Osteocyte (in vitro differentiated cells): Measurements from ENCODE around the gene RTN4R. TPM values are rescaled to one million over a fixed set of nuclear protein-coding genes. Genes with fewer than 3 reads are reported as not detected.
"Not testable (repeated sequence)": the region's sequence is repeated elsewhere in the genome, so short reads cannot be mapped to it uniquely, and the experiment has no call there.

Experiments
- DNase-seq: peaks from one replicate; pipeline ENCODE4 v3.0.0; 2021; ENCODE audit warnings: mixed read lengths; ENCODE audit not compliant: unreplicated experiment; ENCODE audit errors: extremely low spot score
- H3K27ac Mint-ChIP-seq: one replicate; pipeline ENCODE4 v1.8.0; 2021; ENCODE audit warnings: mild to moderate bottlenecking, mixed read lengths; ENCODE audit not compliant: unreplicated experiment
- H3K27me3 Mint-ChIP-seq: one replicate; pipeline ENCODE4 v1.8.0; 2021; ENCODE audit warnings: mixed read lengths; ENCODE audit not compliant: unreplicated experiment
- H3K36me3 Mint-ChIP-seq: one replicate; pipeline ENCODE4 v1.8.0; 2021; ENCODE audit warnings: mixed read lengths; ENCODE audit not compliant: unreplicated experiment
- H3K4me1 Mint-ChIP-seq: one replicate; pipeline ENCODE4 v1.8.0; 2021; ENCODE audit warnings: mixed read lengths; ENCODE audit not compliant: unreplicated experiment
- H3K4me3 Mint-ChIP-seq: one replicate; pipeline ENCODE4 v1.8.0; 2021; ENCODE audit warnings: mild to moderate bottlenecking, moderate library complexity, mixed read lengths; ENCODE audit not compliant: unreplicated experiment
- H3K9me3 Mint-ChIP-seq: one replicate; pipeline ENCODE4 v1.8.0; 2021; ENCODE audit warnings: mixed read lengths; ENCODE audit not compliant: unreplicated experiment
- CTCF ChIP-seq: fragments of 200-600 bp; sonication (generic); IDR thresholded peaks from 2 replicates; pipeline ENCODE4 v1.5.0; 2021; ENCODE audit warnings: antibody characterized with exemption, mild to moderate bottlenecking, moderate library complexity
- total RNA-seq: library from RNA; stranded (reverse); gene quantifications from 2 replicates; pipeline ENCODE4 v1.2.1, GENCODE V29; 2021

The RTN4R gene
- total RNA-seq, 1 donor from 2014 or later, result 1.5 TPM

- H3K4me3 Mint-ChIP-seq, result no peak overlapping the region
- no peak overlapping the region for H3K27ac Mint-ChIP-seq
- H3K27me3 Mint-ChIP-seq, result no peaks in the 10 kb centered on the region
- TF ChIP-seq CTCF, result no peak
- H3K9me3 Mint-ChIP-seq, result no peaks in the 10 kb centered on the region
- DNase-seq, result peak; percentile 79
- H3K4me1 Mint-ChIP-seq, result peaks cover 26% of the 10 kb centered on the region
- H3K36me3 Mint-ChIP-seq, result no peaks in the 10 kb centered on the region
Observed at GRCh38 chr22:20315337-20316216, 47.5 kb upstream of the RTN4R start.

DNA sequence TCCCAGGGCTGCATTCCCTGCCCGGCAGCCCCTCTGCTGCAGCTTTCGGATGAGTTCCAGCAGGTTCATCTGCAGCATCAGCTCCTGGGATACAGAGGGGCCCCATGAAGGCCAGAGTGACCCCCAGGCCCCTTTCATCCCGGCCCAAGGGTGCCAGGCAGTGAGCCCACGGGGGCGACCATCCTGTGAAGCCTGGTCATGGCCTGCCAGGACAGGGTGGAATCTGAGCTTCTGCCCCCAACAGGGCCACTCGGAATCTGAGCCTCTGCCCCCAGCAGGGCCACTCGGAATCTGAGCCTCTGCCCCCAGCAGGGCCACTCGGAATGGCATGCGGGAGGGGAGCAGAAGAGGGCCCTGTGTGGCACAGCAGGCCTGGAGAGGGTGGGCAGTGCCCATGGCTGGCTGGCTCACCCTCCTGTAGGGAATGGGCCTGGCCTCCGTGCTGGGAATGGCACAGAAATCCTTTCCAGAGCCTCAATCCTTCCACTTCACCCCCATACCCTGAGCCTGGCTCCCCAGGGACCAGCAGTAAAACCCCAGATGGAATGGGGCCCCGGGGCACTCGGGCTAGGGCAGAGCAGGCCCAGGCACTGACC is 46.7 kb upstream of the RTN4R start:
- peak; percentile 44 for DNase-seq
- H3K36me3 Mint-ChIP-seq, H3K9me3 Mint-ChIP-seq, H3K27me3 Mint-ChIP-seq, H3K27ac Mint-ChIP-seq, H3K4me3 Mint-ChIP-seq: not testable (repeated sequence)
- H3K4me1 Mint-ChIP-seq, result peaks cover 24% of the 10 kb centered on the region

- H3K27ac Mint-ChIP-seq, H3K4me3 Mint-ChIP-seq, H3K36me3 Mint-ChIP-seq, H3K9me3 Mint-ChIP-seq, H3K27me3 Mint-ChIP-seq: not testable (repeated sequence)
- DNase-seq, result peak; percentile 34
- H3K4me1 Mint-ChIP-seq, result peaks cover 24% of the 10 kb centered on the region
Observed at GRCh38 chr22:20314206-20314605, 46.1 kb upstream of the RTN4R start.

DNA sequence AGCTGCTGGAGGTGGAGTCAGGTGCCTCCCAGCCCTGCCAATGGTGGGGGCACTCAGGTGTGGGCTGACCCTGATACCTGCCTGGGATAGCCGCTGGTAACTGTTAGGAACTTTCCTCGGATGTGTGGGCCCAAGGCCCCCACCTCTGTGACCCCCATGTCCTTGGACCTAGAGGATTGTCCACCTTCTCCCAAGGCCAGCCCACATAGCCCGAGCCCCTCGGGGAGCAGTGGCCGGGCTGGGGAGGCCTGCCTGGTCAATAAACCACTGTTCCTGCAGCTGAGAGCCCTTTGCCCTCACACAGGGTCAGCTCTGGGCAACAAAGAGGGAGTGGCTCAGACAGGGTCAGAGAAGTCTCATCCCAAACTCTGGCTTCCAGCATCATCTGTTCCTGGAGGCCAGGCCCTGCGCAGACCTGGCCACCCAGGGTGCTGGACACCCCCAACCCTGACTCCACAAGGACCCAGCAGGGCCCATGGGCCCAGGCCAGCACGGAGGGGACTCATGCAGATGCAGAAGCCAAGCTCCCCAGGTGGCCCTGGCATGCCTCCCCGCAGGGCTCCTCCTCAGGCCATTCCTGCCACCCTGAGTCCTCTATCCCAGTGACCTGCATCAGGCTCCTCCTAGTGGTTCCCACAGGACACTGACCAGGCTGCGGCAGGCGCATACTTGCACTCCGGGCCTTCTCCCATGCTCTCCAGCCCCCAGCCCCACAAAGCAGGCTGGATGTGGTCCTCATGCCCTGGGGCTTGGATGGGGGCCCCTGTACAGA is 45.4 kb upstream of the RTN4R start:
- H3K27me3 Mint-ChIP-seq, result not testable (repeated sequence)

GRCh38 chr22:20312396-20313191 is 44.5 kb upstream of the RTN4R start:
- H3K4me1 Mint-ChIP-seq, result peaks cover 15% of the 10 kb centered on the region
- peak; percentile 62 for DNase-seq
- no peaks in the 10 kb centered on the region for H3K27me3 Mint-ChIP-seq
- H3K9me3 Mint-ChIP-seq, result no peaks in the 10 kb centered on the region
- H3K36me3 Mint-ChIP-seq, result no peaks in the 10 kb centered on the region
- H3K27ac Mint-ChIP-seq, result no peak overlapping the region
- no peak overlapping the region for H3K4me3 Mint-ChIP-seq
- TF ChIP-seq CTCF, result no peak

More for the DNA sequence above, 45.4 kb upstream of the RTN4R start:
- H3K4me1 Mint-ChIP-seq, result peaks cover 22% of the 10 kb centered on the region
- TF ChIP-seq CTCF, result peak; percentile 19
- DNase-seq, result peak; percentile 78
- not testable (repeated sequence) for H3K4me3 Mint-ChIP-seq, H3K27ac Mint-ChIP-seq, H3K9me3 Mint-ChIP-seq, H3K36me3 Mint-ChIP-seq

GRCh38 chr22:20311249-20312062 is 43.3 kb upstream of the RTN4R start:
- H3K27me3 Mint-ChIP-seq, H3K4me1 Mint-ChIP-seq, H3K36me3 Mint-ChIP-seq, H3K4me3 Mint-ChIP-seq, H3K9me3 Mint-ChIP-seq, H3K27ac Mint-ChIP-seq: not testable (repeated sequence)
- DNase-seq, result peak; percentile 81

GRCh38 chr22:20310773-20311172 is 42.7 kb upstream of the RTN4R start:
- not testable (repeated sequence) for H3K9me3 Mint-ChIP-seq, H3K27me3 Mint-ChIP-seq, H3K4me3 Mint-ChIP-seq, H3K36me3 Mint-ChIP-seq, H3K4me1 Mint-ChIP-seq, H3K27ac Mint-ChIP-seq
- DNase-seq, result peak; percentile 82

- not testable (repeated sequence) for H3K36me3 Mint-ChIP-seq, H3K9me3 Mint-ChIP-seq, H3K27me3 Mint-ChIP-seq
Observed at GRCh38 chr22:20310180-20310579, 42.1 kb upstream of the RTN4R start.

More at GRCh38 chr22:20310180-20310579, 42.1 kb upstream of the RTN4R start:
- not testable (repeated sequence) for H3K4me1 Mint-ChIP-seq, DNase-seq, H3K4me3 Mint-ChIP-seq, H3K27ac Mint-ChIP-seq
